Breast epithelium (tissue), 4 donors: ENCODE results near the gene CSRP2. TPM values are rescaled to one million over a fixed set of nuclear protein-coding genes. Genes with fewer than 3 reads are reported as not detected.

Experiments
- DNase-seq, 2 donors: peaks; one replicate each; pipeline ENCODE4 v3.0.0-alpha.2; 2019; ENCODE audit warnings: low spot score in 2 of 2
- H3K27ac ChIP-seq, 2 donors: fragments of 200-600 bp; sonication (generic) in 1 of 2; one replicate each; pipeline ENCODE4 v1.5.1; 2016 to 2019; ENCODE audit warnings: mild to moderate bottlenecking in 1 of 2
- H3K27me3 ChIP-seq, 2 donors: fragments of 200-600 bp; sonication (generic) in 1 of 2; one replicate each; pipeline versions ENCODE4 v1.5.1 to v1.6.0; 2017 to 2019; ENCODE audit warnings: control low read depth in 1 of 2, mild to moderate bottlenecking in 1 of 2
- H3K36me3 ChIP-seq: fragments of 200-600 bp; one replicate; pipeline ENCODE4 v1.5.1; 2019
- H3K4me1 ChIP-seq, 2 donors: fragments of 200-600 bp; sonication (generic); one replicate each; pipeline ENCODE4 v1.5.1; 2016 to 2019; ENCODE audit warnings: control low read depth in 1 of 2
- H3K4me3 ChIP-seq, 3 donors: fragments of 200-600 bp; sonication (generic); 1 replicate in 2 of 3; 2 replicates in 1 of 3; pipeline ENCODE4 v1.5.1; 2016 to 2019; ENCODE audit warnings: mild to moderate bottlenecking in 3 of 3, moderate library complexity in 2 of 3
- H3K9me3 ChIP-seq, 2 donors: fragments of 200-600 bp; sonication (generic) in 1 of 2; one replicate each; pipeline ENCODE4 v1.5.1; 2016 to 2019; ENCODE audit warnings: control low read depth in 1 of 2
- POLR2A ChIP-seq: fragments of 450-650 bp; IDR thresholded peaks from one replicate; pipeline ENCODE4 v1.6.1; 2016; ENCODE audit warnings: antibody characterized with exemption, mild to moderate bottlenecking, moderate library complexity
- POLR2AphosphoS5 ChIP-seq, 3 donors: sonication (generic); formaldehyde crosslinking; IDR thresholded peaks; one replicate each; pipeline ENCODE4 v1.6.1; 2017; ENCODE audit warnings: antibody characterized with exemption in 3 of 3
- intact Hi-C: fragments of 100-400 bp; cut with DNase I; formaldehyde crosslinking; loops from one replicate; pipeline ENCODE4 v1.15.1; 2023; ENCODE audit warnings: low total_unique reads
- total RNA-seq, 3 donors: library from RNA; depleted of rRNA; stranded (reverse); fragments of >200 nt; gene quantifications; one replicate each; pipeline ENCODE4 v1.1.0, GENCODE V29; 2016
- TF ChIP-seq, protein P1 (sequence below), 3 donors: fragments of 450-650 bp; IDR thresholded peaks; one replicate each; pipeline ENCODE4 v1.5.1; 2016 to 2017; ENCODE audit warnings: antibody characterized with exemption in 3 of 3, mild to moderate bottlenecking in 3 of 3, moderate library complexity in 3 of 3

Gene CSRP2
- total RNA-seq, 3 donors from 2014 or later: 23.3 to 89.5 (median 38.3) TPM

DNA sequence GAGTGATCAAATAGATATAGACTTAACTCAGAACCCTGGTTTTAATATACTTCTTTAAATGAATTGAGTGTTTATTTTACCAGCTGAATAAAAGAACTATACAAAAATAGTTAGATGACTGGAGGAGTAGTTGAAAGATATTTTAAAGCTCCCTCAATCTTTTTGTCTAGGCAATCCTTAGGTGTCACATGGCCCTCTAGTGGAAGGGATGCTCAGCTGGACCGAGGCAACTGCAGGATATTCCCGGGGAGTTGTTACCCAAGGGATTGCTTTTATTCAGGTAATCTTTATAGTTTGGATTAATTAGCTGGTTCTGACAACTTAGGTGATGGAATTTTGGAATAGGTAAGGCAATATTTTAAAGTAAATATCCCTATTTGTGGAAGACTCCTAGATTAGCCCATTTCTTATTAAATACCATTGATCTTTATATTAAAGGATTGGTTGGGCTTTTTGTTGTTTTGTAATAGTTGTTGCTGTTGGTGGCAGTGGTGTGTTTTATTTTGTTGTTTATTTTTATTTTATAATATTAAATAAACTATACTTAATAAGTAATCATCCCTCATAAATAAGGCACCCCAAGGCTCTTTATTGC lies 57.8 kb downstream of the CSRP2 start:
- TF ChIP-seq POLR2AphosphoS5 (IDR thresholded peaks at IDR 0.05): no peak
- TF ChIP-seq, protein P1, sequence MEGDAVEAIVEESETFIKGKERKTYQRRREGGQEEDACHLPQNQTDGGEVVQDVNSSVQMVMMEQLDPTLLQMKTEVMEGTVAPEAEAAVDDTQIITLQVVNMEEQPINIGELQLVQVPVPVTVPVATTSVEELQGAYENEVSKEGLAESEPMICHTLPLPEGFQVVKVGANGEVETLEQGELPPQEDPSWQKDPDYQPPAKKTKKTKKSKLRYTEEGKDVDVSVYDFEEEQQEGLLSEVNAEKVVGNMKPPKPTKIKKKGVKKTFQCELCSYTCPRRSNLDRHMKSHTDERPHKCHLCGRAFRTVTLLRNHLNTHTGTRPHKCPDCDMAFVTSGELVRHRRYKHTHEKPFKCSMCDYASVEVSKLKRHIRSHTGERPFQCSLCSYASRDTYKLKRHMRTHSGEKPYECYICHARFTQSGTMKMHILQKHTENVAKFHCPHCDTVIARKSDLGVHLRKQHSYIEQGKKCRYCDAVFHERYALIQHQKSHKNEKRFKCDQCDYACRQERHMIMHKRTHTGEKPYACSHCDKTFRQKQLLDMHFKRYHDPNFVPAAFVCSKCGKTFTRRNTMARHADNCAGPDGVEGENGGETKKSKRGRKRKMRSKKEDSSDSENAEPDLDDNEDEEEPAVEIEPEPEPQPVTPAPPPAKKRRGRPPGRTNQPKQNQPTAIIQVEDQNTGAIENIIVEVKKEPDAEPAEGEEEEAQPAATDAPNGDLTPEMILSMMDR (IDR thresholded peaks at IDR 0.05): peak in 2 of 3 donors; percentile 27 to 29
- H3K27me3 ChIP-seq: no peaks in the 10 kb centered on the region
- no peak overlapping the region for H3K4me3 ChIP-seq
- no peaks in the 10 kb centered on the region for H3K36me3 ChIP-seq
- DNase-seq: no peak
- H3K9me3 ChIP-seq: no peaks in the 10 kb centered on the region
- no peak overlapping the region for H3K27ac ChIP-seq
- intact Hi-C loops: no loop called here
- H3K4me1 ChIP-seq: no peaks in the 10 kb centered on the region

DNA sequence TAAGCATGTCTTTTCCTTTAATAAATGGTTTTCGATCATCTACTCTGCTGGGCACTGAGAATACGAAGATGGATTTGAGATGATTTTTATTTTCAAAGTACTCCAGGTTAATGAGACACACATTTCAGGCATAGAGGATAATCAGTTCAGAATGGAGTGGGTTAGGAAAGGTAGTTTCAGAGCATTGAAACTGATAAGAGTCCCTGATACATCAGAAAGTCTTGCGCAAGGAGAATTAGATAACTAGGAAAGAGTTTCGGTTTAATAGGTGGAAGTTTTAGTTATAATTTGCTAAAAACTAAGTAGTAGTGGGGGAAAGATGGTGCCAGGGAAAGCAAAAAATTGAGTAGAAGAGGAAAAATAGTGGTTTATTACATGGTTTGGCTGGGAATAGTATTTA lies 64.8 kb downstream of the CSRP2 start:
- H3K36me3 ChIP-seq: no peaks in the 10 kb centered on the region
- TF ChIP-seq, protein P1 (IDR thresholded peaks at IDR 0.05): no peak
- no peak for TF ChIP-seq POLR2AphosphoS5 (IDR thresholded peaks at IDR 0.05)
- no peak for TF ChIP-seq POLR2A
- intact Hi-C loops: no loop called here
- H3K4me1 ChIP-seq: no peaks in the 10 kb centered on the region
- no peak for DNase-seq
- H3K27ac ChIP-seq: no peak overlapping the region
- no peak overlapping the region for H3K4me3 ChIP-seq
- H3K27me3 ChIP-seq: no peaks in the 10 kb centered on the region
- H3K9me3 ChIP-seq: no peaks in the 10 kb centered on the region

DNA sequence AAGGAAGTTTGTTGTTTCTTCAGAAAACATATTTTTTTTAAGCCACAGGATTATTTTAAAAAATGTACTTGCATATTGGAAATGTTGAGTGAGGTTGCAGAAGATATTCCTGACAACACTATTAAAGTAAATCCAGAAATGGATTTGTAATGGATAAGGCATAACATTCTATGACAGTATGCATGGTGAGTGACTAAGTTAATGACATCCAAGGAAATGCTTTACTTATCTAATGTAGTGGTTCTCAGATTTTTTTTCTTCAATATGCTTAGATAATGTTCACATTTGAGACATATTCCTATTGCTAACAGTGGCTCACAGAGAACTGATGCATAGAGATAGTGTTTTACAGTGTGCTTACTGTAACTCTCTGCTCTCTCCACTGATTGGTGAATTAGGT lies 65.6 kb downstream of the CSRP2 start:
- no peak for TF ChIP-seq POLR2AphosphoS5 (IDR thresholded peaks at IDR 0.05)
- no peaks in the 10 kb centered on the region for H3K27me3 ChIP-seq
- H3K27ac ChIP-seq: no peak overlapping the region
- no peak for DNase-seq
- intact Hi-C loops: no loop called here
- no peak overlapping the region for H3K4me3 ChIP-seq
- H3K9me3 ChIP-seq: no peaks in the 10 kb centered on the region
- H3K36me3 ChIP-seq: no peaks in the 10 kb centered on the region
- H3K4me1 ChIP-seq: no peaks in the 10 kb centered on the region

DNA sequence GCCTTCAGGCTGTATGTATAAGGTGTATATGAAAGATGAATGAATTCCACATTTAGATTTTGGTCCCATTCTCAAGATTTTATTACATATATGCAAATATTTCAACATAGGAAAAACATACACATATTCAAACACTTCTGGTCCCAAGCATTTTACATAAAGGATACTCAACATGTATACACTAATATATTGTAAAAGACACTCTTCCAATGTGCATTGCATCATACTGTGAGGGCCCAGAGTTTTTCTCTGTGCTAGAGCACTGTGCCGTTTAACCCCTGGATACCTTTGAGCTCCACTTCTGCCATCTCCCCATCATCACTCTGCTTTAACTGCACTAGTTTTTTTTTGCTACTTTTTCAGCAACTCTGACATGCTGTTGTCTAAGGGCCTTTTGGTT lies 66.8 kb downstream of the CSRP2 start:
- no peak overlapping the region for H3K27ac ChIP-seq
- H3K36me3 ChIP-seq: no peaks in the 10 kb centered on the region
- DNase-seq: no peak
- no peaks in the 10 kb centered on the region for H3K4me1 ChIP-seq
- no peaks in the 10 kb centered on the region for H3K9me3 ChIP-seq
- TF ChIP-seq POLR2AphosphoS5 (IDR thresholded peaks at IDR 0.05): no peak
- TF ChIP-seq POLR2A: no peak
- TF ChIP-seq, protein P1 (IDR thresholded peaks at IDR 0.05): no peak
- intact Hi-C loops: no loop called here
- no peaks in the 10 kb centered on the region for H3K27me3 ChIP-seq
- H3K4me3 ChIP-seq: no peak overlapping the region

DNA sequence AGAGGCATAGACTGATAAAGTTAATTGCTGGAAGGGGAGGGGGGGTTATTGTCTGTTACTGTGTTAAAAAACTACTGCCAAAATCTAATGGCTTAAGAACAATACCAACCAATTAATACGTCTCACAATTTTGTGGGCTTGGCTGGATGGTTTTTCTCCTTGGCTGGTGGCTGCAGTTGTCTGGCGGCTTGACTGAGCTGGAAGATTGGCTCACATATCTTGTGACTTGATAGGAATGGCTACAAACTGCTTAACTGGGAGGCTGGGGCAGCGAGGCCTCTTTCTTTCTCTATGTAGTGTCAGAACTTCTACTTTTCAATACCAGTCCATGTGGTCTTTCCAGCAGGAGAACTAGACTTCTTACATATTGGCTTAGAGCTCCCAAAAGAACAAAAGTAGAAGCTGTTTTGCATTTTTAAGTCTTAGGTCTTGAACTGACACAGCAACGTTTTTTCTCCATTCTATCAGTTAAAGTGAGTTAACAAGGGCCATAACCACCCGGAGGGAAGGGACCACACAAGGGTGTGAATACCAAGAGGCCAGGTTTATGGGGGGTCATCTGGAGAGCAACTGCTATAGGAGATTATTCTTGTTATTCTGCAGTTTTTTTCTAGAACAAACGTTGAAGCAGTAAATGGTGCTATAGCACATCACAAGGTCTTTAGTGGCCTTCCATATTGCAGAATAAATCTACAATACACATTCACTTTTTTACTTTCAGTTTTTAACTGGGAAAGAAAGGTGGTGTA lies 68.0 kb downstream of the CSRP2 start:
- Histone ChIP-seq H3K27me3 (no peaks in the 10 kb centered on the region), H3K4me3 (no peak overlapping the region), H3K4me1 (no peaks in the 10 kb centered on the region), H3K27ac (no peak overlapping the region), H3K36me3 (no peaks in the 10 kb centered on the region), H3K9me3 (no peaks in the 10 kb centered on the region)
- DNase-seq: no peak
- intact Hi-C loops: no loop called here
- TF ChIP-seq POLR2A (no peak), POLR2AphosphoS5 (IDR thresholded peaks at IDR 0.05) (no peak)
- TF ChIP-seq, protein P1 (IDR thresholded peaks at IDR 0.05): no peak

Other genes with a start within 250 kb of the CSRP2 start
- 10 to 100 TPM; 51.8 to 86.1 (median 67.2) TPM for gene ZDHHC17, start 114.9 kb downstream of the CSRP2 start, total RNA-seq
- gene E2F7, start 186.6 kb upstream of the CSRP2 start, total RNA-seq: under 1 TPM in 2 of 3 donors, not detected in 1; under 0.01 to 0.44 TPM